Measurements from ENCODE around the gene MTUS2.

Gene MTUS2

GRCh38 chr13:29108068-29108786 is 288.1 kb downstream of the MTUS2 start:
- DNase-seq (ENCODE audit: low spot score) = no peak

- no peak for DNase-seq (ENCODE audit: low spot score)
Observed at GRCh38 chr13:29109987-29110386, 289.8 kb downstream of the MTUS2 start.

GRCh38 chr13:29111446-29111845 is 291.3 kb downstream of the MTUS2 start:
- no peak for DNase-seq (ENCODE audit: low spot score)

DNA sequence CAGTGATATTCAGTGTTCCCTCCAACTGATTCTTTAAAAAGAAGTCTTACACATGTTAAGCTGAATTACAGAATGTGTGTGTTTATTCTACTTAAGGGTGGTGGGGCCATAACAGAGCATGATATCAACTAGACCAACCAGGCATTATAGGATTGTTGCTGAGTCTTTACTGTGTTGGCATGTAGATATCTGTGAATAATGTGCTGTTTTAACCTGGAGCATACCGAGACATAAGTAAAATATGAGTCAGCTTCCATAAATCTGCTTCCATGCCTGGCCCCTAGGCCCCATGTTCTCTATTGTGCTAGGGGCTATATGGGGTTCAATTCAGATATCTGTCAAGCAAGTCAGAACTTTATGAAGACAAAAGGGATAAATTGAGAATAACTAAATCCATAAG is 295.7 kb downstream of the MTUS2 start:
- DNase-seq (ENCODE audit: low spot score) = no peak

DNA sequence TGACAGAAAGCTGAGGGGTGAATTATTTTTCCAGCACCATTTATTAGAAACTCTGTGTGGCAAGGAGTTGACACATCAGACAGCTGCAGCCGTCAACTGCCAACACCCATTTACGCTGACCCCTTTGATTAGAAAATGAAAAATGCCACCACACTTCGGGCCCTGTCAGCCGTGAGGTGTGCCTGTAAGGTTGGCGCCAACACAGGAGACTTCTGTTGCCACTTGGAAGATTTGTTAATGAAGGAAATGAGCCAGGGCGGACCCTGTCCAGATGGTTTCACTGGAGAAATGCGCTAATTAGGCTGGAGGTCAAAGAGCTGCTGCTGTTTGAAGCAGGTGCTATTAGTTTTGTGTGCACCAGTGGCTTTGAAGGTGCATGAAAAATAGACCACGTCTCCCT is 297.5 kb downstream of the MTUS2 start:
- no peak for DNase-seq (ENCODE audit: low spot score)

DNA sequence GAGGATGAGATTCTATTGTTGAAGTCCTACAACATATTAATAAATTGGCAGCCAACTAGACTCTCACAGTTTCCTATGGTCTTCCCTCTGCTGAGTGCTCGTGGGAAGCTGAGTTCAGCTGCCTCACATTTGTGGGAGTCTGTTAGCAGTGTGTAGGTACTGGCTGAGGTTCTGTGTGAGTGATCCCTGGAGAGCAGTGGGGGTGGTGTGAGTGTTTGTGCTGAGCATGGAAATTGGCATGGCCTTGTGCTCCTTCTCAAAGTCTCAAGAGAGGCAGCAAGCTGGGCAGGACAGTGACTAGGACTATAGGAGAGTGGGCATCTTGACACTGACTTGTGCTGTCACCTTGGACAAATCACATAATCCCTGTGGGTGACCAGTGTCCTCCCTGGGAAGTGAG is 298.3 kb downstream of the MTUS2 start:
- DNase-seq (ENCODE audit: low spot score) = no peak

GRCh38 chr13:29125191-29125933 is 305.2 kb downstream of the MTUS2 start:
- DNase-seq (ENCODE audit: low spot score) = no peak

GRCh38 chr13:29125934-29126424 is 305.8 kb downstream of the MTUS2 start:
- no peak for DNase-seq (ENCODE audit: low spot score)

GRCh38 chr13:29129616-29130015 is 309.5 kb downstream of the MTUS2 start:
- DNase-seq (ENCODE audit: low spot score) = no peak

- DNase-seq (ENCODE audit: low spot score) = no peak
Observed at GRCh38 chr13:29131159-29131558, 311.0 kb downstream of the MTUS2 start.

GRCh38 chr13:29131881-29132668 is 311.9 kb downstream of the MTUS2 start:
- DNase-seq (ENCODE audit: low spot score) = no peak

DNA sequence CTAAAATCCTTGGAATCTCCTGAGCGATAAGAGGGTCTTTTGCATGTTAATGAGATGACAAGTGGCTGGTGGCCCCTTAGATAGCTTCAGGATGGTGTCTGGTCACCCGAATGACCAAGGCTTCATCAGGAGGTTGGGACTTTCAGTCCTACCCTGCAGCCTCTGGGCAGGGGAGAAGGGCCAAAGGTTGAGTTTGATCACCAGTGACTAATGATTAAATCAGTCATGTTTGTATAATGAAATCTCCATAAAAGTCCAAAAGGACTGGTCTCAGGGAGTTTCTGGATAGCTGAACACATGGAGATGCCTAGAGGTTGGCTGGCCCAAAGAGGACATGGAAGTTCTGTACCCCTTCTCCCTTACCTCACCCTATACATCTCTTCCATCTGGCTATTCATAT is 316.2 kb downstream of the MTUS2 start:
- DNase-seq (ENCODE audit: low spot score) = no peak

- no peak for DNase-seq (ENCODE audit: low spot score)
Observed at GRCh38 chr13:29137016-29137415, 316.9 kb downstream of the MTUS2 start.

DNA sequence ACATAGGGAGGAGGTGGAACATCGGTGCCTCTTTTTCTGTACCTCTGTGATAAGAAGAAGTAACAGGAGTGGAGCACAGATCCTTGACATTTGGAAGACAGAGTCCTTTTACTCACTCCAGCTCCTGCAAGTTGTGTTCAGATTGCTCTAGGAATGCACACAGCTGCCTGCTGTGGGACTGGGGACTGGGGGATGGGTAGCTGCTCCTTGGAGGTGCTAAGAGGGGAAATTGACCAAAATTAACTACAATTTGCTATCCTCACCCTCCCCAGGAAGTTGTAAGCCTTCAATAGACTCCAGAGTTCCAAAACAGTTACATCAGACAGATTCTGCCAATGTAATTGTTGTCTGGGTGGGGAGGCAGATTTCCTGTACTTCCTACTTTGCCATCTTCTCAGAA is 317.9 kb downstream of the MTUS2 start:
- no peak for DNase-seq (ENCODE audit: low spot score)

GRCh38 chr13:29140277-29140676 is 320.1 kb downstream of the MTUS2 start:
- DNase-seq (ENCODE audit: low spot score) = peak; percentile 34

- DNase-seq (ENCODE audit: low spot score) = no peak
Observed at GRCh38 chr13:29143847-29144246, 323.7 kb downstream of the MTUS2 start.

GRCh38 chr13:29154390-29154789 is 334.3 kb downstream of the MTUS2 start:
- no peak for DNase-seq (ENCODE audit: low spot score)

DNA sequence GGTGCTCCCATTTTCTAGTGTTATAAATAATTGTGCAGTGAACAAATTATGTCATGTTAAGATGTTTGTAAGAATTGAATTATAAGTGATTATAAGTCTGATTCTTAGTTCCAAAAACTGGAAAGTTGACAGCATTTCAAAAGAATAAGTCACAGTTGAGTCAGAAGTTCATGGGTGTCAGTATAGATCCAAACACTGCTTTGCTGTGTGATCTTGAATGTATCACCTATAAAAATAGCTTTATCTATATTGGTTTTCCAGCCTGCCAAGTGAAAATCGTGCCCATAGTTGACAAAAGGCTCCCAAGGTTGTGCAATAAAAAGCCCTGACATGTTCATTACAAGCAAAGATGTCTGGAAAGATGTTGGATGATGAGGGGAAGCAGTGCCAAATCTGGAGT is 336.0 kb downstream of the MTUS2 start:
- DNase-seq (ENCODE audit: low spot score) = no peak

DNA sequence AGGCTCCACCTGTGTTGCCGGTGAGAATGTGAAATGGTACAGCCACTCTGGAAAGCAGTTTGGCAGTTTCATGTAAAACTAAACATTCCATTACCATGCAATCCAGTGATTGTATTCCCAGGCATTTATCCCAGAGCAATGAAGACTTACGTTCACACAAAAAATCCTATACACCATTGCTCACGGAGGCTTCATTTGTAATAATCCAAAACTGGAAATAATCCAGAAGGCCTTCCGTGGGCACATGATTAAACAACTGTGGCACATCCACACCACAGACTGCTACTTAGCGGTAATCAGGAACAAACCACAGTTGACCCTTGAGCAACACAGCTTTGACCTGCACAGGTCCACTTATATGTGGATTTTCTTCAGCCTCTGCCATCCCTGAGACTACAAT is 339.7 kb downstream of the MTUS2 start:
- DNase-seq (ENCODE audit: low spot score) = no peak

GRCh38 chr13:29160862-29161261 is 340.7 kb downstream of the MTUS2 start:
- DNase-seq (ENCODE audit: low spot score) = no peak

GRCh38 chr13:29161676-29162075 is 341.5 kb downstream of the MTUS2 start:
- no peak for DNase-seq (ENCODE audit: low spot score)

GRCh38 chr13:29162638-29163235 is 342.6 kb downstream of the MTUS2 start:
- DNase-seq (ENCODE audit: low spot score) = peak; percentile 50
